ENCODE results near the gene ROS1.

ROS1 gene

DNA sequence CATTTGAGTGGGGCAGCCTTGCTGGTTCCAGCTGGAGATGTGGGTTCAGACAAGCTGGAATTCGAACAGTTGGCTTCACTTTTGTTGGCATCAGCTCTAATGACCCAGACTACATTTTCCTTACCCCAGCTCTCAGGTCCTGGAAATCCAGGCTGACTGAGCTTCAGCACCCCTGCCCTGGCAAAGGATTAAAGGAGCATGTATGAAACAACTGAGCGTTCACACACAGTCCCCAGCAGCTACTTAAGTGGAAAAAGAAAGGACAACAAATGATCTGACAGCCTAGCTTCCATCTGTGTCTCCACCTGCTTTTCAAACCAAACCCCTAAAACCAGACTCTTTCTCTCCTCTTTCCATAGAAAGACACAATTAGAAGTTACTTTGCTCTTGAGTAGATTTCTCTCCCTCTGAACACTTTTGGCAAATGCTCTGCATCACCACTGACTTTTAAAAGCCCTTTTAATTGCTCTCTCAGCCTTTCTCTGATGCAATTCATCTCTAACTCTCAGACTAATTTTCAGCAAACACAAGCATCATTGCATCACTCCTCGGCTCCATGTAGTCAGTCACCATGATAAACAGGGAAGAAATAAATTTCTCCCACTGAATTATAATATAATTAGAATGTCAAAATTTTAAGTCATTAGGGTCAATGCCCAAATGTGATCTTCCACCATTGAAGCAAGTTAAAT, 28.1 kb downstream of the ROS1 start:
- TF ChIP-seq POLR2AphosphoS5 (IDR thresholded peaks at IDR 0.05; ENCODE audit: low read depth, low read length) (no peak), TAF1 (IDR thresholded peaks at IDR 0.05; ENCODE audit: borderline replicate concordance, insufficient read depth, low read length) (no peak), FOXP2 (optimal IDR thresholded peaks at IDR 0.05; ENCODE audit: borderline replicate concordance, extremely low read depth, extremely low read length, insufficient read depth) (no peak), SIN3A (IDR thresholded peaks at IDR 0.05; ENCODE audit: borderline replicate concordance, insufficient read depth, low read length) (no peak)
- TF ChIP-seq, protein P1, sequence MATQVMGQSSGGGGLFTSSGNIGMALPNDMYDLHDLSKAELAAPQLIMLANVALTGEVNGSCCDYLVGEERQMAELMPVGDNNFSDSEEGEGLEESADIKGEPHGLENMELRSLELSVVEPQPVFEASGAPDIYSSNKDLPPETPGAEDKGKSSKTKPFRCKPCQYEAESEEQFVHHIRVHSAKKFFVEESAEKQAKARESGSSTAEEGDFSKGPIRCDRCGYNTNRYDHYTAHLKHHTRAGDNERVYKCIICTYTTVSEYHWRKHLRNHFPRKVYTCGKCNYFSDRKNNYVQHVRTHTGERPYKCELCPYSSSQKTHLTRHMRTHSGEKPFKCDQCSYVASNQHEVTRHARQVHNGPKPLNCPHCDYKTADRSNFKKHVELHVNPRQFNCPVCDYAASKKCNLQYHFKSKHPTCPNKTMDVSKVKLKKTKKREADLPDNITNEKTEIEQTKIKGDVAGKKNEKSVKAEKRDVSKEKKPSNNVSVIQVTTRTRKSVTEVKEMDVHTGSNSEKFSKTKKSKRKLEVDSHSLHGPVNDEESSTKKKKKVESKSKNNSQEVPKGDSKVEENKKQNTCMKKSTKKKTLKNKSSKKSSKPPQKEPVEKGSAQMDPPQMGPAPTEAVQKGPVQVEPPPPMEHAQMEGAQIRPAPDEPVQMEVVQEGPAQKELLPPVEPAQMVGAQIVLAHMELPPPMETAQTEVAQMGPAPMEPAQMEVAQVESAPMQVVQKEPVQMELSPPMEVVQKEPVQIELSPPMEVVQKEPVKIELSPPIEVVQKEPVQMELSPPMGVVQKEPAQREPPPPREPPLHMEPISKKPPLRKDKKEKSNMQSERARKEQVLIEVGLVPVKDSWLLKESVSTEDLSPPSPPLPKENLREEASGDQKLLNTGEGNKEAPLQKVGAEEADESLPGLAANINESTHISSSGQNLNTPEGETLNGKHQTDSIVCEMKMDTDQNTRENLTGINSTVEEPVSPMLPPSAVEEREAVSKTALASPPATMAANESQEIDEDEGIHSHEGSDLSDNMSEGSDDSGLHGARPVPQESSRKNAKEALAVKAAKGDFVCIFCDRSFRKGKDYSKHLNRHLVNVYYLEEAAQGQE (IDR thresholded peaks at IDR 0.05; ENCODE audit: insufficient read depth in 1 of 2, low read depth in 2 of 2, low read length in 2 of 2), result no peak

DNA sequence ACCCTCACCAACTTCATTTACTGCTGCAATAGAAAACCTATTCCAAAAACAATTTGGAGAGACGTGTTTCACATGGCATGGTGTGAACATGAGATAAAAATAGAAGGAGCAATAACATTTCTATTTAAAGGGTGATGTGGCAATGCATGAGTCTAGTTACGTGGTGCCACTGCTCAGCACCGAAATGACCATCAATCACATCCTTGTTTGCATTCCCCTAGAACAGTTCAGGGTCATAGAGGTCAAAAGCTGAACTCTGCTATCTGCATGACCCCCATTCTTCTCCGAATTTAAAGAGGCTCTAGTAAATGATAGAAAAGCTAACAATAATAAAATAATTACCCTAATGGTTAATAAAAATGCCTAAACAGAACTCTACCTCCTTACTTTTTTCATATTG, 29.5 kb downstream of the ROS1 start:
- TF ChIP-seq POLR2AphosphoS5 (IDR thresholded peaks at IDR 0.05; ENCODE audit: low read depth, low read length) (no peak), FOXP2 (optimal IDR thresholded peaks at IDR 0.05; ENCODE audit: borderline replicate concordance, extremely low read depth, extremely low read length, insufficient read depth) (no peak), SIN3A (IDR thresholded peaks at IDR 0.05; ENCODE audit: borderline replicate concordance, insufficient read depth, low read length) (no peak), TAF1 (IDR thresholded peaks at IDR 0.05; ENCODE audit: borderline replicate concordance, insufficient read depth, low read length) (no peak)
- TF ChIP-seq, protein P1 (IDR thresholded peaks at IDR 0.05; ENCODE audit: insufficient read depth in 1 of 2, low read depth in 2 of 2, low read length in 2 of 2), result no peak

DNA sequence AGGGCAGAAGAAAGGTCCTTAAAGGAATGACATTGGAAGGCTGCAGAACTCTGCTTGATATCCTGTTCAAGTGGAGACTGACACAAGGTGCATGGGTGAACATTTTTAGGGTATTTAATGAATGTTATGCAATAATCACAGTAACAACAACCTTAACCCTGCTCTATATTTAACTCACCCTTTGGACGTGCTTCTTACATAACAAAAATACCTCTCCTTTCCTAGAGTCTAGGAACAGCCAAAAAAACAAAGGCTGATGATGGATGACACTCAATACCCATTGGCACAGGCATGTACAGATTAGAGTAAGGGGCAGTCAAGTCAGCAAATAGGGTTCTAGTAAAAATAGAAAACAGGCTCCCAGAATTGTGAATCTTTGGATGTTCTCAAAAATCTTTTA, 30.6 kb downstream of the ROS1 start:
- TF ChIP-seq, protein P1 (IDR thresholded peaks at IDR 0.05; ENCODE audit: insufficient read depth in 1 of 2, low read depth in 2 of 2, low read length in 2 of 2), result no peak
- no peak for TF ChIP-seq FOXP2 (optimal IDR thresholded peaks at IDR 0.05; ENCODE audit: borderline replicate concordance, extremely low read depth, extremely low read length, insufficient read depth)
- TF ChIP-seq POLR2AphosphoS5 (IDR thresholded peaks at IDR 0.05; ENCODE audit: low read depth, low read length), result no peak
- no peak for TF ChIP-seq TAF1 (IDR thresholded peaks at IDR 0.05; ENCODE audit: borderline replicate concordance, insufficient read depth, low read length)
- no peak for TF ChIP-seq SIN3A (IDR thresholded peaks at IDR 0.05; ENCODE audit: borderline replicate concordance, insufficient read depth, low read length)

DNA sequence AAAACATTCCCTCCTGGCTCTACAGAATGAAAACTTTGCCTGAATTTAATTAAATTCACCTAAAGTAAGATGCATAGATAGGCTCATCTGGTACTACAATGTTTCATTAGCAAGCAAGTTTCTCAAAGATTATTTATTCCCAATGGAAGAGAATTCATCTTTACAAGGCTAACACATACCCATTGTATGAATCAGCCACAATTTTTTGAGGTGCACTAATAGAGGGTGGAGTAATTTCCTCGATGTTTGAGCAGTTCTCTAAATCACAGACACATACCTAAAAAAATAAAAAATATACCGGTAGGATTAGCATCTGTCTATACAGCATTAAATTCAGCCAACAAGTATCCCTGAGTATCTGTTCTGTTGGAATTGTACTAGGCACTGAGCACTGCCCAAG, 32.7 kb downstream of the ROS1 start:
- no peak for TF ChIP-seq TAF1 (IDR thresholded peaks at IDR 0.05; ENCODE audit: borderline replicate concordance, insufficient read depth, low read length)
- no peak for TF ChIP-seq FOXP2 (optimal IDR thresholded peaks at IDR 0.05; ENCODE audit: borderline replicate concordance, extremely low read depth, extremely low read length, insufficient read depth)
- no peak for TF ChIP-seq SIN3A (IDR thresholded peaks at IDR 0.05; ENCODE audit: borderline replicate concordance, insufficient read depth, low read length)

DNA sequence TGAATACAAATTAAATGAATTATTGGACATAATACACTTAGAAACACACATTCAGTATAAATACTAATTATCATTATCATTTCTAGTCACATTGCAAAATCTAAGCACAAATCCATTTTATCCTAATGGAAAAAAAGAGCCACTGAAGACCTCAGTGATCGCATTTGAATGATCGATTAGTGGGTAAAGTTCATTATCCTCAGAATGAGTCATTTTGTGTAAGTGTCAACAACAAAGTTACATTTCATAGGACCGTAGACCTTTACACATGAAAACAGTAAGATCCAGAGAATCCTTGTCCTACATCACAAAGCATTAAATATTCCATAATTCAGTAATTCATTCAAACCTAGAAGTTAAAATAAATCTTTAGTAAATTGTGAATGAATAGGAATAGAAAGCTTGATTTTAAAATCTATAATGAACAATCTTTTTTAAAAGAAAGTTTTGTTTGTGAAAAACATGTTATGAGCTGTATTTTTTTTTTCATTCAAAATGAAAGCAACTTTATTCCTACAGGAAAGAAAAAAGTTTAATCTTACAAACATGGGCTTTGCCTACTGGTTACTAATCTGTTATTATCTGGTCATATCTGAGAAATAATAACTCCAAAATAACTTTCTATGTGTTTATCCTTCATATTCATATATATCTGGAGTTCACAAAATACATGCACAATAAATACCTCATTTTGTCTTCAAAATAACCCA, 33.7 kb downstream of the ROS1 start:
- TF ChIP-seq FOXP2 (optimal IDR thresholded peaks at IDR 0.05; ENCODE audit: borderline replicate concordance, extremely low read depth, extremely low read length, insufficient read depth) (no peak), SIN3A (IDR thresholded peaks at IDR 0.05; ENCODE audit: borderline replicate concordance, insufficient read depth, low read length) (no peak), TAF1 (IDR thresholded peaks at IDR 0.05; ENCODE audit: borderline replicate concordance, insufficient read depth, low read length) (no peak), POLR2AphosphoS5 (IDR thresholded peaks at IDR 0.05; ENCODE audit: low read depth, low read length) (no peak)
- TF ChIP-seq, protein P1 (IDR thresholded peaks at IDR 0.05; ENCODE audit: insufficient read depth in 1 of 2, low read depth in 2 of 2, low read length in 2 of 2), result no peak

Measured in PFSK-1 (cell line).